ENCODE data around the gene ZNF891.

ZNF891 gene

GRCh38 chr12:133130038-133130807, at the start of gene ZNF891, which contains the start of gene ZNF10:
Gene ZNF891, minus strand, starts transcription at chr12:133130274. Its CDS starts 8,356 bp downstream, at chr12:133121918.
Gene ZNF10, plus strand, starts transcription at chr12:133130627. Its CDS starts 13,866 bp downstream, at chr12:133144493.
- DNase-seq (ENCODE audit: low read depth in 2 of 2) = peak; percentile 96 to 98

GRCh38 chr12:133174901-133175300, 44.8 kb upstream of the ZNF891 start:
- no peak for DNase-seq (ENCODE audit: low read depth in 2 of 2)

- no peak for DNase-seq (ENCODE audit: low read depth in 2 of 2)
Measured at GRCh38 chr12:133172491-133172890, 42.4 kb upstream of the ZNF891 start.

DNA sequence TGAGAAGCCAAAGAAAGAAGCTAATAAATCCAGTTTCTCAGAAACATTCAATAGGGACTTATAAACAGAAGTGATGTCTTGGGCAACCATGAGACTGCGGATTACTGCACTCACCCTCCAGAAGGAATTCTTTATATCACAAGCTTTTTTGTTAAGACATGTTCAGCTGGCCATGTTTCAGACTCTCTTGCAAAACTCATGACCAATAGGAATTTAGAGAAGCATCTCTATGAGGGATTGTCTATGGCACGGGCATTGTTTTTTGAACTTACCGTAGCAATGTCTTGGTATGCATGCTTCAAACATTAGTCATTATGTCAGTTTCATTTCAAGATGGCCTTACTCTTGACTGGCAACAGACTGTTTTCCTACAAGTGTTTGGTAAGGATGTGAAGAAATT, 35.7 kb upstream of the ZNF891 start:
- no peak for DNase-seq (ENCODE audit: low read depth in 2 of 2)

GRCh38 chr12:133156125-133156690, 26.1 kb upstream of the ZNF891 start:
- DNase-seq (ENCODE audit: low read depth in 2 of 2) = no peak

- DNase-seq (ENCODE audit: low read depth in 2 of 2) = no peak
Measured at GRCh38 chr12:133145981-133146380, 15.9 kb upstream of the ZNF891 start.

GRCh38 chr12:133135747-133136146, 5.7 kb upstream of the ZNF891 start:
- no peak for DNase-seq (ENCODE audit: low read depth in 2 of 2)

GRCh38 chr12:133130808-133131128, 694 bp upstream of the ZNF891 start:
- DNase-seq (ENCODE audit: low read depth in 2 of 2) = no peak

DNA sequence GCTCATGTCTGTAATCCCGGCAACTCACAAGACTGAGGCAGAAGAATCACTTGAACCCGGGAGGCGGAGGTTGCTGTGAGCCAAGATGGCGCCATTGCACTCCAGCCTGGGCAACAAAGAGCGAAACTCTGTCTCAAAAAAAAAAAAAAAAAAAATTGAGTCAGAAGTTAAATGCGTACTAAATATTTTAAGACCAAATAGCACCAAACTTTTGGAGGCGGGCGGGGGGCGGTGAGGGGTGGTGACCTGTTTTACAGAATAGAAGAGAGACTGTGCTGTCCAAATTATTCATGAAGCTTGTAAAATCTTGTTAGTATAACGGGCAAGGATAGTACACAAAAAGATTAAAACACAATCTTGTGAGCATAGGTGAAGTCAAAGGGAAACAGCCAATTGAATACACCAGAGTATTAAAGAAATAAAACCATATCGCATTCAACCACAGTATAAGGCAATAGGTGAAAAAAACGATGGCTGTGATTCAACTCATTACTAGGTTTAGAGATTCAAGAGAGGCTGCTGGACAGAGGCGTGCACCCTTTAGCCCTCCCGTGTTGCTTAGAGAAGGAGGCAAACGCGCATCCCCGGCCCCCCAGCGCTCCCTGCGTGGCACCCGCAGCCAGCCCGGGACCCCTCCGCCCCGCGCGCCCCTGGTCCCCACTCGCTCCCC, 571 bp downstream of the ZNF891 start:
- DNase-seq (ENCODE audit: low read depth in 2 of 2) = no peak

DNA sequence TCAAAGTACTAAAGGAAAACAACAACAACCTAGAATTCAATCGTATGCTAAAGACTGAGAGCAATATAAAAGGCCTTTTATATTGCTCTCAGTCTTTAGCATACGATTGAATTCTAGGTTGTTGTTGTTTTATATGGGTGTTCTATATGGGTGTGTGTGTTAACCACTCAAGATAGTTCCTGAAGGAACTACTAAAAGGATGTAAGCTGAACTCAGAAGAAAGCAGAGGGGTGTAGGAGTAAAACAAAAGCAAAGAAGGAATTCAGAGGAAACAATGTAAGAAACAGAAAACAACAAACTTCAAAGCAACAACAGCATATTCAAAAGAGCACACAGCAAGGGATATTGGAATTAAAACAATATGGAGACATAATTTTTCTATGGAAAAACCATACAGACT, 5.4 kb downstream of the ZNF891 start:
- no peak for DNase-seq (ENCODE audit: low read depth in 2 of 2)

- DNase-seq (ENCODE audit: low read depth in 2 of 2) = no peak
Measured at GRCh38 chr12:133120385-133121191, 9.5 kb downstream of the ZNF891 start.

- no peak for DNase-seq (ENCODE audit: low read depth in 2 of 2)
Measured at GRCh38 chr12:133108150-133108549, 21.9 kb downstream of the ZNF891 start.

DNA sequence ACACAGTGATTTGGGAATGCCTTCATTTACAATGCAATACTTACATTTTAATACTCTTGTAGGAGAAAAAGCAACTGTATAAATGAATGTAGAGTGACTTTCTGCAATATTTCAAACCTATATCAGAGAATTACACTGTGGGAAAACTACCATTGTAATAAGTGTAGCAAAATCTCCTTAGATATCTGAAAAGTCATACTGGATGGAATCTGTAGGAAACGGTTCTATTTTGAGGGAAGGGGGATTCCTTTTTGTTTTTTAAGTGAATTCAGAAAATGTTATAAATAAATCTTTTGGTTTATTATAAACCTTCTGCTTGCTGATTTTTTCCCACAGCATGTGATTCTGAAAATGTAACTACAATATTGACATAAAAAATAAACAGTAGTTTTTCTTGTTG, 23.0 kb downstream of the ZNF891 start:
- DNase-seq (ENCODE audit: low read depth in 2 of 2) = no peak

- no peak for DNase-seq (ENCODE audit: low read depth in 2 of 2)
Measured at GRCh38 chr12:133106253-133106652, 23.8 kb downstream of the ZNF891 start.

GRCh38 chr12:133105620-133106019, 24.5 kb downstream of the ZNF891 start:
- DNase-seq (ENCODE audit: low read depth in 2 of 2) = no peak

DNA sequence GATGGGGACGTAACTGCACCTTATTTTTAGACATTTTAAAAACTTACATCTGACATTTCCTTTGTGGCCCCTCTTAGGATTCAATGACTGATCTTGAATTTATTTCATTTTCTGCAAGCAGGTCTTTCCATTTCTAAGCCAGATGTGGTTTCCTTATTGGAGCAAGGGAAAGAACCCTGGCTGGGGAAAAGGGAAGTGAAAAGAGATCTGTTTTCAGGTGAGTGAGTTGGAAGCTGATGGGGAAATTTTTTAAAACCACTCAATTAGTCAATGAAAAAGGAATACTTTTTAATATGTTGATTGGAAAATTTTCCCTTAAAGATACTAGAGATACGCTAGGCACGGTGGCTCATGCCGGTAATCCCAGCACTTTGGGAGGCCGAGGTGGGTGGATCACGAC, 46.7 kb downstream of the ZNF891 start:
- no peak for DNase-seq (ENCODE audit: low read depth in 2 of 2)

DNA sequence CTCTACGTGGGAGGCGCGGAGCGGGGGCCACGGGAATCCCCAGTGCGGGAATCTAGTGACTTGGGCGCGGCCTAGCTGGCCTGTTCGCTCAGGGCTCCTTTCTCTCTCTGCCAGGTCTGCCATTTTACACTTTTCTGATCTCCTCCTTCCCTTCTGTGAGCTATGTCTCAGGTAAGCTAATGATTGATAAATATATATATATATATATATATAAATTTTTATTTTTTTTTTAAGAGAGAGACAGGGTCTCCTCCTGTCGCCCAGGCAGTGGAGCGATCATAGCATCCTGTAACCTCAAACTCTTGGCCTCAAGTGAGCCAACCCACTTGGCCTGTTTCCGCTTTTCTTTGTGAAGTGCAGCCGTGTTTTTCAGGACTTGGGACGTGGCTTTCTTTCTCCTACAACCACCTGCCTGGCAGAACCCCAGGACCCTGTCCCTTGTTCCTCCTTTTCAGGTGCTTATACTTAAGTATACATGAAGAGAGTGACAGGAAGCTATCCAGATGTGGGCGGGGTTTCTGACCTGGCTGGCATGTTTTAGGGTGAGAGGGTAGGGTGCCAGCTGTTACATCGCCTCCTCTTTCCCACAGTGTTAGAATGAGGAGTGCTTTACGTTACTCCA, 48.8 kb downstream of the ZNF891 start:
- peak in 1 of 2 donors; percentile 62 for DNase-seq (ENCODE audit: low read depth in 2 of 2)

- DNase-seq (ENCODE audit: low read depth in 2 of 2) = peak; percentile 88 to 89
Measured at GRCh38 chr12:133080368-133081158, 49.5 kb downstream of the ZNF891 start, which contains the start of gene ZNF140. Gene ZNF140, plus strand, starts transcription at chr12:133080923. Its CDS starts 398 bp downstream, at chr12:133081321.

GRCh38 chr12:133080026-133080367, 50.1 kb downstream of the ZNF891 start:
- DNase-seq (ENCODE audit: low read depth in 2 of 2) = peak; percentile 88 to 89

- no peak for DNase-seq (ENCODE audit: low read depth in 2 of 2)
Measured at GRCh38 chr12:133073836-133074235, 56.2 kb downstream of the ZNF891 start.

GRCh38 chr12:133063556-133063955, 66.5 kb downstream of the ZNF891 start:
- no peak for DNase-seq (ENCODE audit: low read depth in 2 of 2)

All from stimulated activated CD4-positive, alpha-beta T cell treated with anti-CD3 and anti-CD28 coated beads, Interleukin-1b, Interleukin-23, amount 100 ng/mL, for 4 hours (primary cell).